NOMO-1 (cell line): ENCODE measurements around the gene FAM72B.
"Not testable (repeated sequence)": the region's sequence is repeated elsewhere in the genome, so short reads cannot be mapped to it uniquely, and the experiment has no call there.

ENCODE experiments used
- DNase-seq, 2 experiments: peaks; one replicate each; lab custom pipeline; 2025; ENCODE audit not compliant: unreplicated experiment in 2 of 2; lab: John Stamatoyannopoulos, UW

FAM72B gene

GRCh38 chr1:121200985-121201981, 17.1 kb upstream of the FAM72B start:
- DNase-seq: not testable (repeated sequence)

- not testable (repeated sequence) for DNase-seq
These were observed 16.1 kb upstream of the FAM72B start for GRCh38 chr1:121200232-121200631.

- not testable (repeated sequence) for DNase-seq
These were observed 15.6 kb upstream of the FAM72B start for GRCh38 chr1:121199763-121200162.

- not testable (repeated sequence) for DNase-seq
These were observed 13.1 kb upstream of the FAM72B start for GRCh38 chr1:121197095-121197882.

- not testable (repeated sequence) for DNase-seq
These were observed 8.4 kb upstream of the FAM72B start for GRCh38 chr1:121192512-121192911.

GRCh38 chr1:121187914-121188313, 3.8 kb upstream of the FAM72B start:
- not testable (repeated sequence) for DNase-seq

GRCh38 chr1:121186191-121186590, 2.1 kb upstream of the FAM72B start:
- not testable (repeated sequence) for DNase-seq

GRCh38 chr1:121185140-121185708, 1.1 kb upstream of the FAM72B start:
- not testable (repeated sequence) for DNase-seq

- not testable (repeated sequence) for DNase-seq
These were observed 273 bp downstream of the FAM72B start for GRCh38 chr1:121183867-121184266.

- DNase-seq: not testable (repeated sequence)
These were observed 5.9 kb downstream of the FAM72B start for GRCh38 chr1:121178197-121178596.

GRCh38 chr1:121176649-121177048, 7.5 kb downstream of the FAM72B start:
- DNase-seq: not testable (repeated sequence)

GRCh38 chr1:121168152-121168668, 15.9 kb downstream of the FAM72B start:
- not testable (repeated sequence) for DNase-seq

- not testable (repeated sequence) for DNase-seq
These were observed 16.9 kb downstream of the FAM72B start for GRCh38 chr1:121167225-121167738.

- DNase-seq: not testable (repeated sequence)
These were observed 18.8 kb downstream of the FAM72B start for GRCh38 chr1:121165296-121165695.

GRCh38 chr1:121163850-121164757, 20.0 kb downstream of the FAM72B start:
- peak in 1 of 2 experiments; percentile 39 for DNase-seq

GRCh38 chr1:121161199-121161901, 22.8 kb downstream of the FAM72B start:
- not testable (repeated sequence) for DNase-seq

- DNase-seq: not testable (repeated sequence)
These were observed 24.0 kb downstream of the FAM72B start for GRCh38 chr1:121160118-121160517.

- not testable (repeated sequence) for DNase-seq
These were observed 26.5 kb downstream of the FAM72B start for GRCh38 chr1:121157609-121158008.
